Fibroblast of skin of left quadriceps (primary cell): ENCODE data around the gene RBPJL.
A peak's percentile ranks its signal among the peaks of the same experiment; 100 is the strongest.

Experiments used
- DNase-seq, 2 experiments: peaks; one replicate each; pipeline ENCODE4 v3.0.0-alpha.2; 2013; ENCODE audit warnings: low read depth in 2 of 2

The RBPJL gene

GRCh38 chr20:45361793-45362192 lies 55.2 kb downstream of the RBPJL start:
- no peak for DNase-seq

GRCh38 chr20:45362804-45363610 lies 56.4 kb downstream of the RBPJL start, which contains the start of gene SYS1:
Gene SYS1, plus strand, starts transcription at chr20:45363156. Its CDS starts 376 bp downstream, at chr20:45363532.
- DNase-seq, result peak; percentile 96 to 97

- no peak for DNase-seq
Measured at GRCh38 chr20:45363611-45364492, 57.2 kb downstream of the RBPJL start.

GRCh38 chr20:45365444-45365970 lies 58.9 kb downstream of the RBPJL start:
- no peak for DNase-seq

GRCh38 chr20:45366192-45366591 lies 59.6 kb downstream of the RBPJL start:
- no peak for DNase-seq

GRCh38 chr20:45366631-45367030 lies 60.0 kb downstream of the RBPJL start:
- DNase-seq, result no peak

- DNase-seq, result no peak
Measured at GRCh38 chr20:45367126-45367525, 60.5 kb downstream of the RBPJL start.
